Activated CD4-positive, alpha-beta memory T cell treated with anti-CD3 and anti-CD28 coated beads for 36 hours (primary cell): ENCODE data around the gene RAN. TPM values are rescaled to one million over a fixed set of nuclear protein-coding genes. Genes with fewer than 3 reads are reported as not detected.

Experiments
- CTCF ChIA-PET: fragments of 350-600 bp; sonication (Branson Sonifier 250); formaldehyde crosslinking; loops from one replicate; lab custom pipeline; 2021; ENCODE audit warnings: antibody characterized with exemption, inconsistent platforms; lab: Charles Lee
- POLR2A ChIA-PET: fragments of 350-600 bp; sonication (Branson Sonifier 250); formaldehyde crosslinking; loops from one replicate; lab custom pipeline; 2021; ENCODE audit warnings: antibody characterized with exemption; lab: Charles Lee
- DNase-seq: peaks from one replicate; pipeline ENCODE4 v3.0.0-alpha.2; 2020
- H3K27ac Mint-ChIP-seq: one replicate; pipeline ENCODE4 v1.8.0; 2021; ENCODE audit warnings: mixed read lengths
- H3K27me3 Mint-ChIP-seq: one replicate; pipeline ENCODE4 v1.8.0; 2021; ENCODE audit warnings: mixed read lengths
- H3K36me3 Mint-ChIP-seq: one replicate; pipeline ENCODE4 v1.8.0; 2021; ENCODE audit warnings: mixed read lengths
- H3K4me1 Mint-ChIP-seq: one replicate; pipeline ENCODE4 v1.8.0; 2021; ENCODE audit warnings: low read depth, mixed read lengths
- H3K4me3 Mint-ChIP-seq: one replicate; pipeline ENCODE4 v1.8.0; 2021; ENCODE audit warnings: mild to moderate bottlenecking, mixed read lengths
- H3K9me3 Mint-ChIP-seq: one replicate; pipeline ENCODE4 v1.8.0; 2021; ENCODE audit warnings: mixed read lengths
- intact Hi-C: fragments of 100-400 bp; cut with micrococcal nuclease; formaldehyde crosslinking; loops from one replicate; pipeline ENCODE4 v1.15.1; 2023
- total RNA-seq, 2 experiments: library from RNA; stranded (reverse); gene quantifications; one replicate each; pipeline ENCODE4 v1.2.3, GENCODE V29; 2021

Gene RAN
- total RNA-seq, 2 experiments from 2014 or later: 2,100 to 2,144 TPM

DNA sequence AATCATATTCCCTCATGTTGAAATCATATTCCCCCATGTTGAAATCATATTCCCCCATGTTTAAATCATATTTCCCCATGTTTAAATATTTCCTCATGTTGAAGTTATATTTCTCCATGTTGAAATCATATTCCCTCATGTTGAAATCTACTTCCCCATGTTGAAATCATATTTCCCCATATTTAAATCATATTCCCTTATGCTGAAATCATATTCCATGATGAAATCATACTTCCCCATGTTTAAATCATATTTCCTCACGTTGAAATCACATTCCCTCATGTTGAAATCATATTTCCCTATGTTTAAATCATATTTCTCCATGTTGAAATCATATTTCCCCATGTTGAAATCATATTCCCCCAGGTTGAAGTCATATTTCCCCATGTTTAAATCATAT lies 47.2 kb downstream of the RAN start:
- H3K9me3 Mint-ChIP-seq: no peaks in the 10 kb centered on the region

DNA sequence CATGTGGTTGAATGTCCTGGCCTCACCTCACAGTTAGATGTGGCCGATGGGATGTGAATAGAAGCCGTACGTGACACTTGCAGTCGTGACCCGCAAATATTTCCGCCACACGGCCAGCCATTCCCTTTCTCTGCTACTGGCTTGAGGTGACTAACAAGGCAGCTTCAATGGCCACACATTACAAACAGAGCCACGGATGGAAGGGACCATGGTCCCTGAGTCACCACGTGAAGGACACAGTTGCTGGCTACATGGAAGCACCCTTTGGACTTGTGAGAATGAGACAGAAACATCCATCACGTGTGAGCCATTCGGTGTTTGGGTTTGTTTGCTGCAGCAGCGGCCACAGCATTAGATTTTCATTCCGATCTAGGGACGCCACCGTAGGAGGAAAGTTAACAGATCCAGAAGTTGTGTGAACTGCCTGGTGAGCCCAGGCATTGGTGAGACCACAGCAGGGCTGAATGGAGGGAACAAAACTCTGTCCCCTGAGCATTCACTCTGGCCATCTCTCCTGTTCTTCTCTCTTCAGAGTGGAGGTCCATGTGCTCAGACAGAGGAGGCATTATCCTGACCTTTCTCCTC lies 48.3 kb downstream of the RAN start:
- H3K36me3 Mint-ChIP-seq: no peaks in the 10 kb centered on the region
- H3K4me1 Mint-ChIP-seq: no peaks in the 10 kb centered on the region
- H3K4me3 Mint-ChIP-seq: no peak overlapping the region
- ChIA-PET POLR2A (no interaction called here), CTCF (no interaction called here)
- DNase-seq: no peak
- H3K27me3 Mint-ChIP-seq: peaks cover 33% of the 10 kb centered on the region
- intact Hi-C loops: no loop called here
- H3K9me3 Mint-ChIP-seq: no peaks in the 10 kb centered on the region
- H3K27ac Mint-ChIP-seq: no peak overlapping the region

More for the DNA sequence above, 47.2 kb downstream of the RAN start:
- no peak overlapping the region for H3K27ac Mint-ChIP-seq
- intact Hi-C loops: loop anchor here (10.0 kb wide), 1 partner anchor 216 kb away; no protein-coding TSS in a partner anchor
- H3K27me3 Mint-ChIP-seq: peaks cover 32% of the 10 kb centered on the region
- H3K4me1 Mint-ChIP-seq: no peaks in the 10 kb centered on the region
- H3K36me3 Mint-ChIP-seq: no peaks in the 10 kb centered on the region
- no peak overlapping the region for H3K4me3 Mint-ChIP-seq
- POLR2A ChIA-PET: no interaction called here
- CTCF ChIA-PET: no interaction called here
- DNase-seq: no peak

- DNase-seq: no peak
- Mint-ChIP-seq H3K9me3 (no peaks in the 10 kb centered on the region), H3K36me3 (no peaks in the 10 kb centered on the region), H3K4me1 (no peaks in the 10 kb centered on the region), H3K27ac (no peak overlapping the region), H3K4me3 (no peak overlapping the region), H3K27me3 (peaks cover 39% of the 10 kb centered on the region)
- intact Hi-C loops: no loop called here
- ChIA-PET CTCF (interaction anchor here (1.4 kb wide), 1 partner anchor 94 kb away, joined by 4 read pairs; no protein-coding TSS in a partner anchor), POLR2A (no interaction called here)
Measured at GRCh38 chr12:130920723-130921381, 49.0 kb downstream of the RAN start.

DNA sequence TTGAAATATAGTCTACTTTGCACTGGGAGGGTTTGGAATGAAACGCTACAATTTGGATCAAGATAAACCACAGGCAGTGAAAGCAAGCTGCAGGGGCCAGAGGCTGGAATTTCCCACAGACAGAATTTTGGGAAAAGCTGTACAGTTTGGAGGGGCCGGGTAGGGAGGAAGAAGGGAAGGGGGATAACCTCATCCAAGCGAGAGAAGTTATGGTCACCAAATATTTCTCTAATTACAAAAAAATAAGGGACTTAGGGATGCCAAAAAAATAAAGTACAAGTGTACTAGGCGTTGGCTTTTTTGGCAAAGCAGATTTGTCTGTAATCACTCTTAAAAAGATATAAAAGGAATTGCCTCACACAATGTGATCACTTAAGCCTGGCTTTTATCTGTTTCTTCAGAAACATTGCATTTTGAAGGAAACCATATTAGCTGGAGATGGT lies 50.7 kb downstream of the RAN start:
- Mint-ChIP-seq H3K4me1 (no peaks in the 10 kb centered on the region), H3K36me3 (no peaks in the 10 kb centered on the region), H3K27me3 (peaks cover 27% of the 10 kb centered on the region), H3K4me3 (no peak overlapping the region), H3K9me3 (no peaks in the 10 kb centered on the region), H3K27ac (no peak overlapping the region)
- intact Hi-C loops: no loop called here
- ChIA-PET CTCF (no interaction called here), POLR2A (no interaction called here)
- no peak for DNase-seq

DNA sequence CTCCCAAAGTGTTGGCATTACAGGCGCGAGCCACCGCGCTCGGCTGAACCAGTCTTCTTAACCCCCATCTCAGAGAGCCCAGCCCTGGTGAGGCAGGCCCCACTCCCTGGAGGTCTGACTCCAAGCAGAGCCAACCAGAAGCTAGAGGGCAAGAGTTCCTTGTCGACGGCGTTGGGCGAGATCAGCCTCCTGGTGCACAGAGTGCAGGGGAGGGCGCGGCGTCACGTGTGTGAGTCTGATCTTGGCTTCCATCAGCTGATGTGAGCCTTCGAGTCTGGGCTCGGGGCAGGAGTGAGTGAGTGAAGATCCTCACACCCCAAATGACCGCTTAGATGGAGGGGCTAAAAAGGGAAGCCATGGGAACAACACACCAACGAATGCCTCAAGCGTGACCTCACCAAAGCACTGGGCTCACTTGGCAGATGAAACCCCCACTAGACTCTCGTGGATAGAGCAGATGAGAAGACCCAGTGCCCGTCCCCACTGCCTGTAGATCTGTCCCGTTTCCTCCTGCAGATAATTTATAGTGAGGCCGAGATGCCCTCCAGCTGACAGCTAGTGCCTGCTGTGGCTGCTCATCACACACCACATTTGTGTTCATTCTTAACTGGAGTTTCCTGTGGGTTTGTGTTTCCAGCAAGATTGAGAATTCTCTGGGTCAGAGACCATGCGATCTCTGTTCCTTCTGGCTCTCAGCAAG lies 53.2 kb downstream of the RAN start:
- POLR2A ChIA-PET: no interaction called here
- no peak overlapping the region for H3K4me3 Mint-ChIP-seq
- no peak for DNase-seq
- H3K36me3 Mint-ChIP-seq: no peaks in the 10 kb centered on the region
- no peak overlapping the region for H3K27ac Mint-ChIP-seq
- no peaks in the 10 kb centered on the region for H3K4me1 Mint-ChIP-seq
- CTCF ChIA-PET: no interaction called here
- no peaks in the 10 kb centered on the region for H3K9me3 Mint-ChIP-seq
- intact Hi-C loops: no loop called here
- peaks cover 26% of the 10 kb centered on the region for H3K27me3 Mint-ChIP-seq

- POLR2A ChIA-PET: no interaction called here
- Mint-ChIP-seq H3K9me3 (no peaks in the 10 kb centered on the region), H3K4me1 (no peaks in the 10 kb centered on the region), H3K4me3 (no peak overlapping the region), H3K36me3 (no peaks in the 10 kb centered on the region), H3K27ac (no peak overlapping the region), H3K27me3 (peaks cover 22% of the 10 kb centered on the region)
- DNase-seq: no peak
- CTCF ChIA-PET: no interaction called here
- intact Hi-C loops: no loop called here
Measured at GRCh38 chr12:130925666-130926015, 53.8 kb downstream of the RAN start.

Other genes starting within 250 kb of the RAN start
- gene RIMBP2, start 155.8 kb upstream of the RAN start, total RNA-seq: under 1 TPM in 1 of 2 experiments, not detected in 1; 0.27 TPM
- gene STX2, start 32.8 kb upstream of the RAN start, total RNA-seq: 10 to 100 TPM; 18.1 to 22.8 TPM
- 1 to 10 TPM in 1 of 2 experiments, under 1 TPM in 1; 0.64 to 1.0 TPM for gene ADGRD1, start 81.8 kb downstream of the RAN start, total RNA-seq